Neural cell (in vitro differentiated cells): ENCODE data around the gene WTAP.

Source experiments
- EP300 ChIP-seq: fragments of 450-650 bp; conservative IDR thresholded peaks from 2 replicates; pipeline ENCODE4 v1.6.1; 2014; ENCODE audit warnings: antibody characterized with exemption, mild to moderate bottlenecking, moderate library complexity; ENCODE audit not compliant: poor library complexity, severe bottlenecking
- EZH2 ChIP-seq: fragments of 200-600, 300-800 bp; shearing (Covaris generic), sonication (generic); IDR thresholded peaks from 2 replicates; pipeline ENCODE4 v1.6.1; 2014; ENCODE audit warnings: antibody characterized with exemption, low read length, borderline replicate concordance, mild to moderate bottlenecking; ENCODE audit not compliant: insufficient read depth, poor library complexity, severe bottlenecking
- POLR2AphosphoS5 ChIP-seq: IDR thresholded peaks from 2 replicates; pipeline ENCODE4 v1.6.1; 2012
- TAF1 ChIP-seq: IDR thresholded peaks from 2 replicates; pipeline ENCODE4 v1.6.1; 2012; ENCODE audit warnings: low read depth
- TF ChIP-seq, protein P1 (sequence below): fragments of 450-650 bp; IDR thresholded peaks from 2 replicates; pipeline ENCODE4 v1.5.1; 2014; ENCODE audit warnings: antibody characterized with exemption, mild to moderate bottlenecking, moderate library complexity; ENCODE audit not compliant: poor library complexity, severe bottlenecking

DNA sequence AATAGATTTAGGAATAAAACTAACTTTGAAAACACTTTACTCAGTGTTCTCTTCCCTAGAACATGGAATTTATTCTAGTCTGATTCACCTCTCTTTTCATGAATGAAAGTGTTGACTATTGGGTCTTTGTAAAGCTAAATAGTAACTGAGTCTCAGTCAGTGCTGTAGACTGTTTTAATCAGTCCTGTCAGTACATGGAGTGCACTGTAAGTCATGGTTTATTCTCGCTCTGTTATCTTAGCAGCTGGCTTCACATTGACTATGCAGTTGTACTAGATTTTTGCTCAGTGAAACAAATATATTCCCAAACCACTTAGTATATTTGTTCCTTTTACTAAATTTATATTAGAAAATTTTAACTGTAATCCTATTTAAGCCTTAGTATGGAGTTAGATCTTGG, 19.5 kb downstream of the WTAP start:
- TF ChIP-seq EZH2 (no peak), EP300 (no peak), POLR2AphosphoS5 (no peak), TAF1 (no peak)
- TF ChIP-seq, protein P1, sequence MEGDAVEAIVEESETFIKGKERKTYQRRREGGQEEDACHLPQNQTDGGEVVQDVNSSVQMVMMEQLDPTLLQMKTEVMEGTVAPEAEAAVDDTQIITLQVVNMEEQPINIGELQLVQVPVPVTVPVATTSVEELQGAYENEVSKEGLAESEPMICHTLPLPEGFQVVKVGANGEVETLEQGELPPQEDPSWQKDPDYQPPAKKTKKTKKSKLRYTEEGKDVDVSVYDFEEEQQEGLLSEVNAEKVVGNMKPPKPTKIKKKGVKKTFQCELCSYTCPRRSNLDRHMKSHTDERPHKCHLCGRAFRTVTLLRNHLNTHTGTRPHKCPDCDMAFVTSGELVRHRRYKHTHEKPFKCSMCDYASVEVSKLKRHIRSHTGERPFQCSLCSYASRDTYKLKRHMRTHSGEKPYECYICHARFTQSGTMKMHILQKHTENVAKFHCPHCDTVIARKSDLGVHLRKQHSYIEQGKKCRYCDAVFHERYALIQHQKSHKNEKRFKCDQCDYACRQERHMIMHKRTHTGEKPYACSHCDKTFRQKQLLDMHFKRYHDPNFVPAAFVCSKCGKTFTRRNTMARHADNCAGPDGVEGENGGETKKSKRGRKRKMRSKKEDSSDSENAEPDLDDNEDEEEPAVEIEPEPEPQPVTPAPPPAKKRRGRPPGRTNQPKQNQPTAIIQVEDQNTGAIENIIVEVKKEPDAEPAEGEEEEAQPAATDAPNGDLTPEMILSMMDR: no peak
